Left renal pelvis (tissue), 4 donors: ENCODE measurements around the gene CCS. TPM values are rescaled to one million over a fixed set of nuclear protein-coding genes. Genes with fewer than 3 reads are reported as not detected.
"Not testable (repeated sequence)": the region's sequence is repeated elsewhere in the genome, so short reads cannot be mapped to it uniquely, and the experiment has no call there.

Experiments used
- DNase-seq, 4 donors: peaks; one replicate each; pipeline ENCODE4 v3.0.0-alpha.2; 2013; ENCODE audit warnings: low read depth in 4 of 4, low spot score in 3 of 4
- polyA plus RNA-seq, 4 donors: library from polyadenylated mRNA; unstranded; fragments of 120-200 nt; gene quantifications; one replicate each; pipeline ENCODE4 v1.2.1, GENCODE V29; 2013; ENCODE audit not compliant: insufficient read length in 4 of 4

Gene CCS
- polyA plus RNA-seq, 4 donors: 41.5 to 77.0 (median 48.4) TPM

DNA sequence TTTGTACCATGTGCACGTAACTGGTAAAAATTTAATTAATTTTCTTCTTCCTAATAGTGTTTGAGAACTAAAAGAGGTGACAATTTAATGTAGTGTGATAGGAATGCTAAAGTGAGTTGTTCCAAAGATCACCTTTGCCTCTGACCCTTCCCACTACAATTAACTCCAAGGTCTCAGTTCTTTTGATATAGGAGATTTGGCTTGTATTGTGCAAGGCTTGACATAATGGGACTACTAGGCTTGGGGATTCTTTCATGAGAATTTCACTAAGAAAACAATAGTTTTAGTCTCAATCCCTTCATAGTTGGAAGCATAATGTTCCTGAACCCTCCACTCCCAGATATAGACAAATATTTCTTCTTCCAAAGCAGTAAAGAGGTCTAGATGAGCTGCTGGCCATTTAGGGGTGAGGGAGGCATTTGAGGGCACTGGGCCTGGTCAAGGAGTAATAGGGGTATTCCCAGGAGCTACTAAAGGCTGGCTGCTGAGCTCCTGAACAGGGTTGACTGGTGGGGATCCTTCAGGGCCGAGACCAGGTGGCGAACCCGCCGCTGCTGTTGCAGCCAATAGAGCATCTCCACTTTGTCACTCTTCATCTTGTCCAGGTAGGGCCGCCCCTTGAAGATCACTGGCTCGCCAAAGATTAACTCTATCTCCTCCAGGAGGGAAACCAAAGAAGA is 2.8 kb upstream of the CCS start:
- no peak for DNase-seq

GRCh38 chr11:66591175-66591574 is 1.8 kb upstream of the CCS start:
- DNase-seq: no peak

DNA sequence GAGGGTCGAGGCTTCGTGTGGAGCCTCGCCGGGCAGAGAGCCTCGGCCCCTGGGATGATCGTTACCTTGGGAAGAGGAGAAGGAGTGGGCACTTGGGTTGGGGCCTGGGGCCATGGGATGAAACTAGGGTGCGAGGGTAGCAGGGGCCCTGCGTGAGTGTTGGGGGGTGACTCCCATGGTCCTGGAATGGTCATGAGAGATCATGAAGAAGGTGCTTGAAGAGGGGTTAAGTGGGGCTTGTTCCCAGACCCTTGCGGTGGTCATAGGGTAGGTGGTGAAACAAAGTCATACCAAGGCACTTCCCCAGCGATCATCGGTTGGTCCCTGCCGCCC is 284 bp downstream of the CCS start:
- no peak for DNase-seq

- DNase-seq: no peak
Observed at GRCh38 chr11:66593650-66594049, 665 bp downstream of the CCS start.

- DNase-seq: peak in 1 of 4 donors; percentile 40
Observed at GRCh38 chr11:66595245-66595904, 2.4 kb downstream of the CCS start.

GRCh38 chr11:66598993-66599392 is 6.0 kb downstream of the CCS start:
- no peak for DNase-seq

DNA sequence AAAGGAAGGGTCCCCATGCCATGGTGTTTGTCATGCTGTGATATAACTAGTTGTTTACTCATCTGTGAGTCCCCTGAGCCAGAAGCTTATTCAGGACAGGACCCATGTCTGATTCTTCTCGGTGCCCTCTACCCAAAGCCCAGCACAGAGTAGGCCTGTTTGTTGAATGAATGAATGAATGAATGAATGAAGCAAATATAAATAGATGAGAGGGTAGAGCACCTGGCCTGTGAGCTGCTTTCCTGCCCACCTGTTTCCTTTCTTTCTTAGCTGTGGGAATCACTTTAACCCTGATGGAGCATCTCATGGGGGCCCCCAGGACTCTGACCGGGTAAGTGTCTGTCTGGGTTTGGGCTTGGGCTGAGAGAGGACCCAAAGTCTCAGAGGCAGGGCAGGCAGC is 7.2 kb downstream of the CCS start:
- DNase-seq: no peak

DNA sequence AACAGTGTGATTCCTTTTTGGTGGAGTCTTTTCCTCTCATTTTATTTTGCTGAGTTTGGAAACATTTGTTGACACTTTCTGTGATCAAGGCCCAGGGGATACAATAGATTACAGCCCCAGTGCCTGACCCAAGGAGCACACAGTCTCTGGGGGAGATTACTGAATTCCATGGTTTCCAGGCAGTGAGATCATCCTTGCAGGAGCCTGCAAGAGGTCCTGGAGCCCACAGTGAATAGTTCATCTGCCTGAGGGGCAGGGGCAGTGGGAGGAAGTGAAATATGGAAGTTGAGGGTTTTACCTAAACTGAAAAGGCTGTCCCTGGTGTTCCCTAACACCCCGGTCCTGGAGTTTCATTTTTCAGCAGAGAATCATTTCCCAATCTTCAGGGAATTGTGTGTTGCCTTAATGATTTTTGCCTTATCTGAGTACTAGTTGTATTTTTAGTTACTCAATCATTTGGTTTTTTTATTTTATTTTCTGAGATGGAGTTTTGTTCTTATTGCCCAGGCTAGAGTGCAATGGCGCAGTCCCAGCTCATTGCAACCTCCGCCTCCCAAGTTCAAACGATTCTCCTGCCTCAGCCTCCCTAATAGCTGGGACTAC is 7.7 kb downstream of the CCS start:
- no peak for DNase-seq

DNA sequence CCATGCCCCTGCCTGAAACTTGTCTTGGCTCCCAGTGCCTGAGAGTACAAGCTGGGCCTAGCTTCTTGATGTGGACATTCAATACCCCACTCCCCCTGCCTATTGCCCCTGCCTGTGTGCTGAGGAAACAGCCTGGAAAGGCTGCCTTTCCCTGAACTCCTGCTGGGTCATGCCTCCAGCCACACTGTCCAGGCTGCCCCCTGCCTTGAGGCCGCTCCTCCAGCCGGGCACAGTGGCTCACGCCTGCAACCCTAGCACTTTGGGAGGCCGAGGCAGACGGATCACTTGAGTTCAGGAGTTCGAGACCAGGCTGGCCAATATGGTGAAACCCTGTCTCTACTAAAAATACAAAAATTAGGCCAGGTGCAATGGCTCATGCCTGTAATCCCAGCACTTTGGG is 10.1 kb downstream of the CCS start:
- DNase-seq: no peak

GRCh38 chr11:66604155-66604554 is 11.2 kb downstream of the CCS start:
- DNase-seq: no peak

DNA sequence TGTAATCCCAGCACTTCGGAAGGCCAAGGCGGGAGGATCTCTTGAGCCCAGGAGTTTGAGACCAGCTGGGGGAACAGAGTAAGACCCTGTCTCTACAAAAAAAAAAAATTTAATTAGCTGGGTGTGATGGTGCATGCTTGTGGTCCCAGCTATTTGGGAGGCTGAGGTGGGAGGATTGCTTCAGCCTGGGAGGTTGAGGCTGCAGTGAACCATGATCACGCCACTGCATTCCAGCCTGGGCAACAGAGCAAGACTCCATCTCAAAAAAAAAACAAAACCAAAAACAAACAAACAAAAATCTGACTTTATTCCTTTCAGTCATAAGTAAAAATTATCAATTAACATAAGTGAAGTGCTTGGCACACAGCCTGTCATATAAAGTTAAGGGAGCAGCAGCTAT is 13.6 kb downstream of the CCS start:
- DNase-seq: not testable (repeated sequence)

- no peak for DNase-seq
Observed at GRCh38 chr11:66607126-66607834, 14.3 kb downstream of the CCS start.

- no peak for DNase-seq
Observed at GRCh38 chr11:66609721-66610617, 17.0 kb downstream of the CCS start.

- no peak for DNase-seq
Observed at GRCh38 chr11:66612458-66612857, 19.5 kb downstream of the CCS start.

DNA sequence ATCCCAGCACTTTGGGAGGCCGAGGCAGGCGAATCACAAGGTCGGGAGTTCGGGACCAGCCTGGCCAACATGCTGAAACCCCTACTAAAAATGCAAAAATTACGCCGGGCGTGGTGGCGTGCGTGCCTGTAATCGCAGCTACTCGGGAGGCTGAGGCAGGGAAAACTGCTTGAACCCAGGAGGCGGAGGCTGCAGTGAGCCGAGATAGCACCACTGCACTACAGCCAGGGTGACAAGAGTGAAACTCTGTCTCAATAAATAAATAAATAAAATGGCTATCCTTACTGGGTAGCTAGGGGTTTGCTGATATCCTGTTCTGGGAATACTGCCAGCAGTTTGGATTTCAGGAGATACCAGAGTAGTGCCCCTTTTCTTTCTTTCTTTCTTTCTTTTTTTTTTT is 21.1 kb downstream of the CCS start:
- no peak for DNase-seq

DNA sequence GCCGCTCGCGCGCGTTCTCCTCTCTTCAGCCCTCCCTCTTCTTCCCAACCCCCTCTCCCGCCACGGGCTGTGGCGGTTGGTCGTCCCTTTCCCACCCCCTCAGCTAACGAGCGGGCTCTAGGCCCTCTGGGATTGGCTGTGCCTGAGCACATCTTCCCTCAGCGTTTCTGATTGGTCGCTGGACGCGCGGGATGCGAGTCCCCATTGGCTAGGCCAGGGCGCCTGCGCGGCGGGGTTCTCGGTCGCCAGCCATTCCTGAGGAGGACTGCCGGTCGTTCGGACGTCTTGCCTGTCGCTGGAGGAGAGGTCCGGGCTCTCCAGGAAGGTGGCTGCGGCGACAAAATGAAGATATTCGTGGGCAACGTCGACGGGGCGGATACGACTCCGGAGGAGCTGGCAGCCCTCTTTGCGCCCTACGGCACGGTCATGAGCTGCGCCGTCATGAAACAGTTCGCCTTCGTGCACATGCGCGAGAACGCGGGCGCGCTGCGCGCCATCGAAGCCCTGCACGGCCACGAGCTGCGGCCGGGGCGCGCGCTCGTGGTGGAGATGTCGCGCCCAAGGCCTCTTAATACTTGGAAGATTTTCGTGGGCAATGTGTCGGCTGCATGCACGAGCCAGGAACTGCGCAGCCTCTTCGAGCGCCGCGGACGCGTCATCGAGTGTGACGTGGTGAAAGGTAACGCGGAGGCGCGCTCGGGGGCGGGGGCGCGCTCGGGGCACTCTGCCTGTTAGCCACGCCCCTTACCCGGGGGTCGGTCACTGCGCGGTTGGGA is 23.6 kb downstream of the CCS start, which contains the start of gene RBM14:
Gene RBM14, plus strand, starts transcription at position 252 of the 776 bp plus-strand sequence. Its CDS starts 91 bp downstream, at position 343.
- peak; percentile 98 to 99 (median 99) for DNase-seq

DNA sequence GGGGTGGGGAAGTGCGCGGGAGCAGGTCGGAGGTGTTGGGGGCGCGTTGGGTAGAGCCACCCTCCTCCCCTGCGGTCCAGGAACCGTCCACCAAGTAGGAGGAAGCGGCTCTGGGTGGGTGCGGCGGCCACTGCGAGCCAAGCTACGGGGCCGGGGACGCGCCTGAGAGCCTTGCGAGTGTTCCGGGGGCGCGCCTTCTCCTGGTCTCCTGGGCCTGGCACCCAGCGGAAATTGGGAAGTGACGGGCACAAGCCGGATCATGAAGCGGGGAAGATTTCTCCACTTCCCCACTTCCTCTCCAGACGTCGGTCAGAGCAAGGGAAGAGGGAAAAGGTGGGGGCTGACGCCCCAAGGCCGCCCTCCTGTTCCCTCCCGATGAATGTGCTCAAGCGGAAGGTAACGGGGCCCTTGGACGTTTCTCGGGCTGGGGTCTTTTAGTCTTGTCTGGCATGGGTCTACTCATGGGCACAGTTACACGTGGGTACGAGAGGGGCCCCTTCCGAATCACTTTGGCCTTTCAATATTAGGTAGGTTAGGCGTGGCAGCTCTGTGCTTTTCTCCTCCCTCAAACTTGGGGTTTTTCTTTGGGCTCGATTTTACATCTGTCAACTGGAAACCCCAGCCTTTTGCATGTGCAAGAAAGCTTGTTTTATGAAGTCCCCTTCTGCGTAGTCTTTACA is 24.3 kb downstream of the CCS start:
- no peak for DNase-seq

DNA sequence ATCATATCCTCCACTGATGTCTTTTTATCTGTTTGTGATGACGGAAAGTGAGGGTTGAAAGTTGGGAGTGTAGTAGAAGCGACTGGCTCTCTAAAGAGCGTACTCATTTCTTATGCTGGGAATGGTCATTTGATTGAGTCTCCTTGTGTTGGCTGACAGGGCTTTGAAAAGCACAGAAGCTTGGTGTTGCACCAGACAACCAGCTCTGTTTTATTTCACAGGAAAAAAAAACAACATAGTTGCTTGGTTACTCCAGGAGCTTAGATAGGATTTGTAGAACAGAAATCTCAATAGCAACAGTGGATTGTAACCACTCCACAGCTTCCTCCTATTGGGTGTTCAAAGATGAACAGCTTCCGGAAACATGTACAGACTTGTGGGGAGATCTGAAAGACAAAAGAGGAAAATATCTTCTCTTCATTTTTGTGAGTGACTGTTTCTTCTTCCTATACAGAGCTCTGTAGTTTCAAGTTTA is 26.1 kb downstream of the CCS start:
- DNase-seq: no peak

DNA sequence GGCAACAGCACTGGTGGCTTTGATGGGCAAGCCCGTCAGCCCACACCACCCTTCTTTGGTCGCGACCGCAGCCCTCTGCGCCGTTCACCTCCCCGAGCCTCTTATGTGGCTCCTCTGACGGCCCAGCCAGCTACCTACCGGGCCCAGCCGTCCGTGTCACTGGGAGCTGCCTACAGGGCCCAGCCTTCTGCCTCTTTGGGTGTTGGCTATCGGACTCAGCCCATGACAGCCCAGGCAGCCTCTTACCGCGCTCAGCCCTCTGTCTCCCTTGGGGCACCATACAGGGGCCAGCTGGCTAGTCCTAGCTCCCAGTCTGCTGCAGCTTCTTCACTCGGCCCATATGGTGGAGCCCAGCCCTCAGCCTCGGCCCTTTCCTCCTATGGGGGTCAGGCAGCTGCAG is 31.5 kb downstream of the CCS start:
- no peak for DNase-seq
